Activated T-cell treated with anti-CD3 and anti-CD28 coated beads for 4 hours (primary cell): Measurements from ENCODE around the gene DHFR2.
A peak's percentile ranks its signal among the peaks of the same experiment; 100 is the strongest.
"Not testable (repeated sequence)": the region's sequence is repeated elsewhere in the genome, so short reads cannot be mapped to it uniquely, and the experiment has no call there.

ENCODE experiments used
- DNase-seq: peaks from one replicate; pipeline ENCODE4 v3.0.0-alpha.2; 2020

Gene DHFR2

DNA sequence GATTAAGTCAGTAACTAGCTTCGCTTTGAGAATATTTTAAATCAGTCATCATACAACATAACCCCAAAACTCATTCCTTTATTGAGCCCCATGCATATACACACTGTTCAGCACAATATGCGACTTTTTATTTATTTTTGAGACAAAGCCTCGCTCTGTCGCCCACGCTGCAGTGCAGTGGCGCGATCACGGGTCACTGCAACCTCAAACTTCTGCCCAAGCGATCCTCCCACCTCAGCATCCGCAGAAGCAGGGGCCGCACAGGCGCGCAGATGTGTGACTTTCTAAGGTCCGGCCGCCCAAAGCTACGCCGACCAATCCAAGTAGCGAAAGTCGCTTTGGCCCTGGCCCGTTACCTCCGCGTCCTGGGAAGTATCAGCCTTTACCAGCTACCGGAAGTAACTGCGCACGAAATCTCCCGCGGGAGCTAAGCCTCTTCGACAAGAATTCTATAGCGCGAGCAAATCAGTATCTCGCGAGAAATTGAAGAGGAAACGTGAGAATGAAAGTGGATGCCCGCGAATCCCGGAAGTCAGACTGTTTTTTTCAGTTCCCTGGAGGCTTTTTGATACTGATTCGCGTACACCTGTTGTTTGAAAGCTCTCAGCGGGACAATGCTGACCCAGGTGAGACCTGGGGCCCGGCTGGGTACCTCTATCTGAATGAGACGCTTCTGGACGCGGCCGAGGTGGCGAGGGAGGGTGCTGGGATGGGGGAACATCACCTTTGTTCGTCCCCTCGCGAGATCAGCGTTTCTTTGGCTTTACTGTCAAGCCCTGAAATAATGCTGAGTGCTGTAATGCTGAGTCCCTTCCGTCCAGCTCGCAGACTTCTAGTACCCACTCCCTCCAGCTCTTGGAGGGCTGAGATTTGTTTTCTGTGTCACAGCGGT lies at the start of gene DHFR2, which contains the start of gene NSUN3:
DHFR2 (minus strand) TSS at position 404 of the 892 bp plus-strand sequence. CDS start 1,405 bp downstream, outside the sequence.
NSUN3 (plus strand) TSS at position 549 of the 892 bp plus-strand sequence; CDS start at position 615, 66 bp downstream.
- peak; percentile 68 for DNase-seq

DNA sequence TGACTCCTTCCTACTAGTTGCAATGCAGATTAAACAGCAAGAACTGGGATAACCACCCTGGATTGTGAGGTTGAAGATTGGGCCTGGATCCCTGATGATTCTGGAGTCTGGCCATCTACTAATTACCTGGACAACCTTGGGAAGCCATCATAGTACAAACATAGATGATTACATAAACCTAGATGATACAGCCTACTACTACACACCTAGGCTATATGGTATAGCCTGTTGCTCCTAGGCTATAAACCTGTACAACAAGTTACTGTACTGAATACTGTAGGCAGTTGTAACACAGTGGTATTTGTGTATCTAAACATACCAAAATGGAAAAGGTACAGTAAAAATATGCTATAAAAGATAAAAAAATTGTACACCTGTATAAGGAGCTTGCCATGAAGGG lies 48.1 kb upstream of the DHFR2 start:
- DNase-seq, result no peak

DNA sequence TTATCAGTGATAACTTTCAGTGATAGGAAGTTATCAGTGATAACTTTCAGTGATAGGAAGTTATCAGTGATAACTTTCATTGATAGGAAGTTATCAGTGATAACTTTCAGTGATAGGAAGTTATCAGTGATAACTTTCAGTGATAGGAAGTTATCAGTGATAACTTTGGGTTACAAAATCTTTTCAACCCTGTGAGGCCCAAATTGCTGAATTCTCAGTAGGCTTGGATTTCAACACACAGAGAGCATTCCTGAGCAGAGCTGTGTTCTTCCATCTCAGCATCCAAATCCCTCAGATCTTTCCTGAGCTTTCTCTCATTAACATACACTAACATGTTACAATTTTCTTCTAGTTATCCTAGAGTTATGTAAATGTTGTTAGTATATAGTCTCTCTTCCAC lies 47.5 kb upstream of the DHFR2 start:
- not testable (repeated sequence) for DNase-seq

DNA sequence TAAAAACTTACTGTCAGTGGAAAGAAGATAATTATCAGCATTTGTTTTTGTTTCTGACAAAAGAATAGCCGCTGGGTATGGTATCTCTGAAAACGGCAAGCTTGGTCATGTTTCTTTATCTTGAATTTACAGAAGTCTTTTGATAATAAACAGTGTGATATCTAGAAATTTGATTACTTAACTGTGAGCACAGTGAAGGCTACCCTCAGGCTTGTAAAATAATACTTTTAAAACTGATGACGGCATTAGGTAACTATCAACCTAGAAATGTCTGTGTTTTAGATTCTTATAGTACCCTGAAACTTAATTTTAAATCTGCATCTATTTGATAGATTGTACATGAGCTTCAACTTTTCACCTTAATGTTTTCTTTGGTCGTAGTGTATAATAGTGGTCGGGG lies 43.6 kb upstream of the DHFR2 start:
- no peak for DNase-seq

DNA sequence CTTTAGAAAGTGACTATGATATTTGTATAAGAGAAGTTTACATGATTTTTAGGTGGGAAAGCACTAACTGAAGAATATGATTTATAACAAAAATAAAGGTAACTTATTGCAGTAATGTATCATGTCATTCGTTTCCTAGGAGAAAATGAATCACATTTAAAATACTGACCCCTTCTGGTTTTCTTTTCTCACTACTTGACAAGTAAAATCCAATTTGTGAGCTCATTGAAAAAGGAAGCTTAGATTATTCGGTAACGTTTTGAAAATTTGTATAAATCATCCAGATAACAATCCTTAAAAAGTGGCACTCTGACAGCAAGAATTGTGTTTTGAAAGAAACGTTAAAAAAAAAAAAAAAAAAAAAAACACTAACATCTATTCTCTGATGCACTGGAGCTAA lies 39.1 kb upstream of the DHFR2 start:
- DNase-seq, result no peak

DNA sequence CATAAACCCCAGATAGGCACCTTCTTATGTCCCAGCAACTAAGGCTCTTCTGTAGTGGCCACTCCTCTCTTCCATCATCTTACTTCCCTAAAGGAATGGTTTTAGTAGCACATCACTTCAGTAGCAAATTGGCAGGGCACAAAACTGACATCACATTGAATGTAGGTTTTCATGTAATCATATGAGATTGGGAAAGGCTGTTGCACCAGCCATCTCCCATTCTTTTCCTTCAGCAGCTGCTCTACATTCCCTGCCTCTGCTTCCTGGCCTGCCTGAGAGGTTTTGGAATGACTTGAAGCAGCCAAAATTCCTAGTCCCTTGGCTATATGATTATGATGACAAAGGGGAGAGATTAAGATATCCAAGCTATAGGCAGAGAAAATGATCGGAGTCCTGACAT lies 36.6 kb upstream of the DHFR2 start:
- DNase-seq, result no peak

DNA sequence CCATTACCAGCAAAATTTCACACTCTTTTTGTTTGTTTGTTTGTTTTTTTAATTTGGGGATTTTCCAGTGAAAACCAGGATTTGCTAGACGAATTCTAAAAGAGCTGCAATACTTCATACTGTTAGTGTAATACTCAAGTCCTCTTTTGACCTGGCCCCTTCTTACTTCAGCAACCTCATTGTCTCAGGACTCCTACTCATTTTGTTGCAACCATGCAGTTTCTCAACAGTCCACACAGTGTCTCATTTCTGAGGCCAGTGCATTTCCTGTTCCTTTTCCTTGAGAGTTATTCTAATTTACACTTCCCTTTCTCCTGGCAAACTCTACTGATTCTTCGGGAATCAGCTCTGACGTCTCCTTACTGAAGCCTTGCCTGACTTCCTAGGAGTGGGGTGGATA lies 35.7 kb upstream of the DHFR2 start:
- no peak for DNase-seq

DNA sequence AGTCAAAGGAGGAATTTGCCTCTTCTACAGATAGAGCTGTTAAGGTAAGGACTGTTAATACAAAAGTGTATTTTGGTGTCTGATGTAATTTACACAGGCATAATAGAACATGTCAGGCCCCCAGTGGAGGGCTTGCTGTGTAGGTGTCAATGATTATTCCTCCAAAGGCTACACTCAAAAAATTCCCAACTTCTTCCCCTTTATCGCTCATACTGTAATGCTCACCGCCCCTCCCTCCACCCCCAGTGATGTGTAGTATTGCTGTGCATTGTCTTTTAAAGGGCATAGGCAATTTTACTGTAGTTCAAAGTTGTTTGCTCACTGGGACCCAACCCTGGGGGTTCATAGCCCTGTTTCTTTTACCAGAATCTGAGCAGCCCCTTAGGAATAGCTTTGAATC lies 32.4 kb upstream of the DHFR2 start:
- DNase-seq, result no peak

DNA sequence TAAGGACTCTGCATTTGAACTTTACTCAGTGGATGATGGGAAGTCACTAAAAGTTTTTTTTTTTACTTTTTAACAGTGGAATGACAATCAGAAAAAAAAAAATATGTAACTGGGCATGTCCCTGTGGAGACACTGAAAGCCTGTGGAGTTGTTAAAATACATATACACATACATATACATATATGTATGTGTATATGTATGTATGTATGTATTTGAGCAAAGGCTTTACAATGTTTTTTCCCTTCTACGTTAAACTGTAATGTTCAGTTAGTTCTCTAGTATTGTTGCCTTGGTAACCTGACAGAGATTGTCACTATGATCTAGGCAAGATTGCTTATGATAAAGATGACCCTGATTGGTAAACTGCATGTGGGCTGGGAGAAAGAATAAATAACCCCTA lies 30.4 kb upstream of the DHFR2 start:
- no peak for DNase-seq

DNA sequence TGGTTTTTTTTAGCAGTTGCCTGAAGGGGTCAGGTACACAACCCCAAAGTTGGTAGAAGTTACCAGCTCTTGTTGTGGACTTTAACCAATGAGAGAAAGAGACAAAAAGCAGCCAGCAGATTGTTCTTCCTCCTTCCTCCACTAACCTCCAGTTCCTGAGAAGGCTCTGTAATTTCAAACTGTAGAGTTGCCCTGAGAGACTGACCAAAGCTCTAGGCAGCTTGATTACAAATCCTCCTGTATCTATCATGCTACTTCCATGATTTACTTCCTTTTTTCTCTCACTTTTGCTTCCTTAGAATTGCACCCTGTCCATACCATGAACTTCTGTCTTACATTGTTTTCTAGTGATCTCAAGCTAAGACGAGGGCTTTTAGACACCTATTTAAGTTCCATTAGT lies 29.4 kb upstream of the DHFR2 start:
- DNase-seq, result no peak

DNA sequence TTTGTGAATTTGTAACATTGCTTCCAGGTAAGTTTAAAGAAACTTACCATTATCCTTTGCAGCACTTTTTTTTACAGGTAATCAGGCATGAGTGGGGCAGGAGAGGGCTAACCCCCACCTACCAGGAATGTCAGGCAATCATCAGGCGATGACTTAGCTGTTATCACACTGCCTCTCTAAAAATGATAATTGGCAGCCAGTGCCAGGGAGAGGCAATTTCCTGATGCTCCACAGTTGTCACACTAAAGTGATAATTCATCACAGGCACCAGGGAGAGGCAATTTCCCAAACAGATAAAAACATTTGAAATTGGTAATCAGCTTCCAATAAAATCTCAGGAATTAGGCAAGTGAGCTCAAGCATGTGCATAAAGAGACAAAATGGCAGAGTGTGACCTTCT lies 26.4 kb upstream of the DHFR2 start:
- no peak for DNase-seq

DNA sequence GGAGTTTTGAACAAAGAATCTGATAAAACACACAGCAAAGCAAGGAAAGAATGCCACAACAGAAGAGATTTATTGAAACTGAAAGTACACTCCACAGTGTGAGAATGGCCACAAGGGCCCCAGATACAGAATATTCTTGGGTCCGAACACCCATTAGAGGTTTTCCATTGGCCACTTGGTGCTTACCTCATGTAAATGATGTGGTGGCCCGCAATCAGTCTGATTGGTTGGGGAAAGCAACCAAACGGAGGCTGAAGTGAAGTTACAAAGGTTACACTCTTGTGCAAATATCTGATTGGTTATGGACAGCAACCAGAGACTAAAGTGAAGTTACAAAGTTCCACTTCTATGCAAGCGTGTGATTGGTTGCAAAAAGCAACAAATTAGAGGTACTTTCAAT lies 20.5 kb upstream of the DHFR2 start:
- no peak for DNase-seq

DNA sequence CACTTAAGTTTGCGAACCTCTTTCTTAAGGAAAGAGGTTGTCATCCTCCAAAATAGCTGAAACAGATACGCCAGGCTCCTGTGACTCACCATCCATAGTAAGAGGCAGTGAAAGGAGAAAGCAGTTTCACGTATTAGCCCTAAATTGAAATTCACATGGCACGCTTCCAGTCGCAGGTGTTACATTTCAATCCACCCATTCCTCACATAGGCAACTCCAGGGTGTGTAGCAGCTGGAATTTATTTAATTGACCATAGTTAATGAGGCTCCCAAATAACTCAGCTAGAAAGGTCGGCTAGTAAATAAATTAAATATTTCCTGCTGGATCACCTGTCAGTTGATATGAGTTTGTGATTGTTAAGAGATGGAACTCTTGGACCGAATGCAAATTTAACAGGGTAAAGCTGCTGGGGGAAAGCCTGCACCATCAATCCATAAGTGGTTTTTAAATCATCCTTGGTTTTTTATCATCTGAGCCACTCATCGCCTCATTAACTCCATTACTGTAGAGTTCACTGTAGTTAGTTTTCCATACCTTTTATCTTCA lies 19.7 kb upstream of the DHFR2 start:
- no peak for DNase-seq

DNA sequence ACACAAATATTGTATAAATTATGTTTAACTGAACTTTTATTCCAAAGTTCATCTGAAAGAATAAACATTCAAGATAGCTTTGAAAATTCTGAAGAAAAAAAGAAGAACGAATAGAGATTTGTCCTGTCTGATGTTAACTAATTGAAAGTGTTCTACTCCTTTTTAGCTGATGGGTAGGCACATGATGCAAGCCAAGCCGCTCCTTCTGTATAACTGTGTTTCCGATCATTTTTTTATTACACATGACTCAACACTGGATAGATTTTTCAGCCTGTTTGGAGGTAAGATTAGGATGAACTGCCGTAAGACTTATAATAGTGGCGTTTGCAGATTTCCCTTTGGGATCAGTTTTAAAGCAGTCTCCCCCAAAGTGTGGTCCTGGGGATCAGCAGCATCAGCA lies 19.2 kb upstream of the DHFR2 start:
- DNase-seq, result no peak

DNA sequence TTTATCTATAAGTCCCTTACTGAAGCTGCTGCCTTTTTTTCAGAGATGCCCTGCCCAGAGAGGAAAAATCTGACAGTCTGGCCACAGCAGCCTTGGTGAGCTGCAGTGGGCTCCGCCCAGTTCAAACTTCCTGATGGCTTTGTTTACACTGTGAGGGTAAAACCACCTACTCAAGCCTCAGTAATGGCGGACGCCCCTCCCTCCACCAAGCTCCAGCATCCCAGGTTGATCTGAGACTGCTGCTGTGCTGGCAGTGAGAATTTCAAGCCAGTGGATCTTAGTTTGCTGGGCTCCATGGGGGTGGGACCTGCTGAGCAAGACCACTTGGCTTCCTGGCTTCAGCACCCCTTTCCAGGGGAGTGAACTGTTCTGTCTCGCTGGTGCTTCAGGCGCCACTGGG lies 17.8 kb upstream of the DHFR2 start:
- not testable (repeated sequence) for DNase-seq

DNA sequence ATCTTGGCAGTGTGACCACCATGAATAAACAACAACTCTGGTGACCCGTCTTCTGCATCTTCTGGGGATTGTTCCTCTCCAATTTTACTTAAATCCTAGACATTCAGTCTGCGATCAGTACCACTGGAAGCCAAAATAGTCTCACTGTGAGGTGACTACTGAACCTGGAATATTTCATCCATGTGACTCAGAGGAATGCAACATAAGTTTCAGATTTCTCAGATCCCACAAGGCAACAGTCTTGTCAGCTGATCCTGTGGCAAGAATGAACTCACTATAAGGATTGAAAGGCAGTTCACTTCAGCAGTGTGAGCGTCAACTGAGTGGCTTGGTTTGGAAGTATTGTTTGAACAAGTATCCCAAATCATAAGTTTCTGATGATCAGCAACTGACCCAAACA lies 13.3 kb upstream of the DHFR2 start:
- no peak for DNase-seq

DNA sequence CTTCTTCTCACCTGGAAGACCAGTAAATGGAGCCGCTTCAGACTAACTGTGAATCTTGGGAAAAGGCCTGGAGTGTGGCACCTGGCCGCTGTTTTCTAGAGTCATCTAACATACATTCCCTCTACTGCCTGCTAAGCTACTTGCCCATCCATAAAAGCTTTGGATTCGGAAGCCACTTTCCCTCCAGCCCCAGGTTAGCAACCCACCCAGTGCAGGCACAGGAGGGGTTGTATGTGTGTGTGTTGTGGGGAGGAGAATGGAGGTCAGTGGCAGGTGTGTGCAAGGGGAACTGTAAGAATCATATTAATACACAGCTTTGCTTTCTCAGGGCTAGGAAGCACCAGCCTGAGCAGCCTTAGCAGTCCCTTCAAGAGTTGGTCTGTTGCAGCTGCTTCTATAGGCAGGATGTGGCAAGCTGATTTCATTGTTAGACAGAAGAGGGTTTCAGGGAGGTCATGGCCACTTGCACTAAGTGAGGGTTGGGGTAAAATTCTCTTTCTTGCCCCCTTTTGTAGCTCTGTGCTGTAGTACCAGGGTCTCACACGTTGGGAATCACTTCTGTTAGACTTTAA lies 9.1 kb upstream of the DHFR2 start:
- no peak for DNase-seq

DNA sequence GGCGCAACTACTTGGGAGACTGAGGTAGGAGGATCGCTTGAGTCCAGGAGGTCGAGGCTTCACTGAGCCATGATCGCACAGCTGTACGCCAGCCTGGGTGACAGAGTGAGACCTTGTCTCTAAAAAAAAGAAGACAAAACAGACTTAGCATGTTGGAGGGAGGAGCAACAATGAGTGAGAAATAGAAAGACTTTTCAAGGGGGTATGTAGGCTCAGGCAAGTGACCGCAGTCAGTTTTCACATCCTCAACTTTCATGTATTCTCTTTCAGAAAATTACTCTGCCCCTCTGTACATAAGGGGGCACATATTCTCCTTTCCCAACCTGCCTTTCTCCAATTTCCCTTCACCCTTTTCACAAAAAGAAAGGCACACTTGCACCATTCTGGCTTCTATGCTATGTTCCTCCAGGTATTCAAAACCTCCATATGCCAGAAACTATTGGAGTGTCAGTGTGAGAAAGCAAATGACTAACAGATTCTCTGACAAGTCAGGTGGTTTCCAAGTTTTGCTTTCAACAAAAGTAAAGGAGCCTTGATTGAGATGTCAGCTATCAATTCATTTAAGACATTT lies 7.7 kb upstream of the DHFR2 start:
- DNase-seq, result no peak

DNA sequence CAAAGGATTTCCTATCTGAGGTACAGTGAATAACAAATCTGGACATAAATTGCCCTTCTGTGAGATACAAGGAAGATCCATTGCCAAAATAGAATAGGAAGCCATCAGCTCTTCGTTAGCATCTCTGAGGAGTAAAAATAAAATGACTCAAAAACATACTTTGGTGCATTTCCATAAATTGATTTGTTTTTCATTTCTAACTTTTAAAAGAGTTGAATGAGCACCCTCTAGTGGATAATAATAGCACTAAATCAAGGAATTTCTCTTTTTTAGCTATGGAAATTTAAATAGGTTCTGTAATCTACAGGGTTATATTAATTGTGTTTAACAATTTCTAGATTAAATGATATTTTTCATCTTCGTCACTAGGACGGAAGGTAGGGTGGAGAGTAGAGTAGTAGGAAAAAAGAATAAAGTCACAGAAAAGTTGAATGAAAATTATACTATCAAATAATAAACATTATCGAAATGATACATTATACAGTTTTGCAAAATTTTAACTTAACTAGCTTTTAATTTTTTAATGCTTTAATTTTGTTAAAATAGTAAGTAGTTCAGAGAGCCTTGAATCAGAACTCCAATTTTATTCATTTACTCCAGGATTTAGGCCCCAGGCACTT lies 6.6 kb upstream of the DHFR2 start:
- no peak for DNase-seq

DNA sequence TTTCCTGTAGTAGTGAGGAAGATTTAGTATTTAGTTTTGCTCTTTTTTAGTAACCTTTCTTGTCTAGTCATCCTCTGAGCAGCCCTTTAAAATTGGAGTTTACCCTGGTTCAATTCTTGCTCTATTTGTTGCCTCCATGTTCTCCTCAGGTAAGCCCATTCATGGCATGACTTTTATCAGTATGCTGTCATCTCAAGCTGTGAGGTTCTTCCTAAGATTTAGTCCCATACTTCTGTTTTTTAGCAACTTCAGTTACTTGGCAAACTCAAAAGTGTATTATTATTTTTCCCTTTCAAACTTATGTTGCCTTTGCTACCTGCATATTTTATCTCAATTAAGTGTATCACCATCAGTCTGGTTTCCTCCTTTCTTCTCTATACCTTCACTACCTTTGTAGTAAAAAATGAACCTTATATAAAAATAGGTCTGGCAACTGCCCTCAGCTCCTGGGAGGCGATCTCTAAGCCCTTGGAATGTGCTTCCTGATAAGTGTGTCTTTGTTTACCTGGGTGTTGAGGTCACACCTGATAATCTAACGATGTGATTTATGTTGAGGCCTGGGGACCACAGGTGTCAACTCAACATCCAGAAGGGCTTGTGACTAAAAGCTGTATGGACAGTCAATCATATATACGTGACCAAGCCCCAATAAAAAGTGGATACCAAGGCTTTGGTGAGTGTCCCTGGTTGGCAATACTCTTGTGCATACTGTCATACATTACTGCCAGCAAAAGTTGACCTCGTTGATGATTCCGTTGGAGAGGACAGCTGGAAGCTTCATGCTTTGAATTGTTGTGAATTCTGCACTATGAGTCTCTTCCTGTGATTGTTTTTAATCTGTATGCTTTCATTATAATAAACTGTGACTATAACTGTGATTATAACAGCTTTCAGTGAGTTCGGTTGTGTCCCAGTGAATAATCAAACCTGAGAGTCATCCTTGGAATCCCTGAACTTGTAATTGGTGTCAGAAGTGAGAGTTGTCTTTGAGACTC lies 4.1 kb upstream of the DHFR2 start:
- DNase-seq, result no peak

DNA sequence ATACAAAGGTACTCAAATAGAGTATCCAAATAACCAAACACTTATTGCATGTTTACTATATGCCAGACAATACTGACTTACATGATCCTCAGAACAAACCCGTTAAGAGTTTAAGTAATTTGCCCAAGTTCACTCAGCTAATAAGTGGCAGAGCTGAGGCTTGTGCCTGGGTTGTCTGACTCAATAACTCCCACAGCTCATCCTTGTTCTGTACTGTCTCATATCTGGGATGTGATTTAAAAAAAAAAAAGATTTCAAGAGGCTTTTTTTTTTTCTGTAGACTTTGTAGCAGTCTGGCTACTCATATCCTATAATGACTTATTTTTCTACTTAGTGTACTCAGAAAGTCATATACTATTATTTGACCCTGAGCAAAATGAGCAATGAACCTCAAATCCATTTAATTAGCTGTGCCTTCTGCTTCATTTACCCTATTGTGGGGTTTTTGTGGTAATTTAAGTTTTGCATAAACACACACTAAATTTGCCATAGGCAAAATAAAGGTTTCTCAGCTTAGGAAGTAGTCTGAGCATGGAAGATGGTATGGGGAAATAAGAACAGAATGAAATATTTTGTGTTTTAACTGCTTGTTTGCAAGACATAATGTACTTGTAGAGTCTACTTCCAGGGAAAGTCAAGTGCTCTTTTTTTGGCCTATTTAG lies 3.2 kb upstream of the DHFR2 start:
- DNase-seq, result no peak

DNA sequence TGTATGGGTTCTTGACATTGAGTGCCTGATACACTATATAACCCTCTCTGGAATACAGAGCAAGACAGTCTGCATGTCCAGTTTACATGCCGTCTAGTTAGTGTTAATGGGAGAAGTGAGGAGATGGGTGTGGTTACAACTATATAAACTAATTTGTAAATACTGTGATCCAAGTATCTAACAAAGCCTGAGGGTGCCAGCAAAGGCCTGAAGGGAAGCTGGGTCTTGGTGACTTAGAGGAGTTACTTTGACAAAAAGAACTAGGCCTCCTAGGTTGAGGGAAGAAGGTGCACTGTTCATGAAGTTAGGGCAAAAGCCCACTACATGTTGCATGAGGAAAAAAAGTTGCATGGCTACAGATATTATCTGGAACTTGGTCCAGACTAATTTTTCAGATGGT lies 2.4 kb upstream of the DHFR2 start:
- DNase-seq, result no peak
